H1 (cell line): Measurements from ENCODE around the gene TCF4.

Source experiments
- CREB1 ChIP-seq: IDR thresholded peaks from 2 replicates; pipeline ENCODE4 v1.6.1; 2012; ENCODE audit warnings: inconsistent platforms
- CTBP2 ChIP-seq: IDR thresholded peaks from 2 replicates; pipeline ENCODE4 v1.7.0; 2011; ENCODE audit warnings: borderline replicate concordance, mild to moderate bottlenecking, moderate library complexity, mixed read lengths, low read length; ENCODE audit not compliant: insufficient read depth, insufficient read length
- EZH2 ChIP-seq: fragments of 200-600 bp; sonication (generic); IDR thresholded peaks from 2 replicates; pipeline ENCODE4 v1.7.1; 2012; ENCODE audit warnings: low read depth, mild to moderate bottlenecking, moderate library complexity, low read length, inconsistent platforms; ENCODE audit not compliant: severe bottlenecking
- NRF1 ChIP-seq: IDR thresholded peaks from 2 replicates; pipeline ENCODE4 v1.6.1; 2011; ENCODE audit warnings: mild to moderate bottlenecking, low read depth, low read length, improper control_type of control experiment
- POLR2A ChIP-seq, 2 experiments: IDR thresholded peaks; 1 replicate in 1 of 2; 2 replicates in 1 of 2; pipeline ENCODE4 v1.6.1; 2011; ENCODE audit warnings: low read depth in 2 of 2, low read length in 2 of 2, mild to moderate bottlenecking in 2 of 2; ENCODE audit errors: control extremely low read depth in 1 of 2
- POU5F1 ChIP-seq: IDR thresholded peaks from 2 replicates; pipeline ENCODE4 v1.6.1; 2011; ENCODE audit warnings: low read depth, mild to moderate bottlenecking, low read length, moderate library complexity
- SIN3A ChIP-seq, 2 experiments: IDR thresholded peaks in 1 of 2; conservative IDR thresholded peaks in 1 of 2; 2 replicates each; pipeline ENCODE4 v1.6.1; 2011 to 2012; ENCODE audit warnings: low read length in 2 of 2, improper control_type of control experiment in 1 of 2, low read depth in 1 of 2, mild to moderate bottlenecking in 1 of 2
- TAF7 ChIP-seq: optimal IDR thresholded peaks from 2 replicates; pipeline ENCODE3; 2011; ENCODE audit warnings: low read depth, mild to moderate bottlenecking, inconsistent platforms, low read length, moderate library complexity, borderline replicate concordance
- TF ChIP-seq, protein P1 (sequence below), 3 experiments: IDR thresholded peaks; 1 replicate in 2 of 3; 2 replicates in 1 of 3; pipeline versions ENCODE4 v1.5.1 to v1.6.1; 2011; ENCODE audit warnings: low read length in 3 of 3, mild to moderate bottlenecking in 3 of 3, inconsistent platforms in 2 of 3, low read depth in 1 of 3, moderate library complexity in 1 of 3; ENCODE audit not compliant: insufficient read depth in 1 of 3; ENCODE audit errors: control extremely low read depth in 1 of 3

DNA sequence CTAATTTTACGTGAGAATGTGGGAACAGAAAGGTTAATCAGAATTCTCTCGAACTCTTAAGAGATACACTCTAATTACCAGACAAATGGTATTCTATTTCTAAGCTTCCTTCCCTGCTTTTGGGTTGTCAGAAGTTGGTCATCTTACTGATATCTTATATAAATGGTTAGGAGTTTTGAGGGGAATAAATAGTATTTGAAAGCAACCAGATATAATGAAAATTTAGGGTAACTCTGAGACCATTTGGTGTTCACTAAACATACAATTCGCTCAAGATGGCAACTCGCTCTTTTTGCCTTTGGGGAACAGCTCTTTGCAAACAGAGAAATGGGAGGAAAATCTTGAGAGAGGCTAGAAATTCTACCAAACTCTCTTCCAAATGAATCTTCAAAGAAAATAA is 250.9 kb downstream of the TCF4 start:
- TF ChIP-seq EZH2, result no peak
- TF ChIP-seq CTBP2, result no peak
- TF ChIP-seq POLR2A (IDR thresholded peaks at IDR 0.05; ENCODE audit: control extremely low read depth in 1 of 2, low read depth in 2 of 2, low read length in 2 of 2), result no peak
- no peak for TF ChIP-seq SIN3A (conservative IDR thresholded peaks at IDR 0.05 in 1 of 2, IDR thresholded peaks at IDR 0.05 in 1 of 2; ENCODE audit: low read depth in 1 of 2, low read length in 2 of 2)
- no peak for TF ChIP-seq POU5F1
- TF ChIP-seq, protein P1, sequence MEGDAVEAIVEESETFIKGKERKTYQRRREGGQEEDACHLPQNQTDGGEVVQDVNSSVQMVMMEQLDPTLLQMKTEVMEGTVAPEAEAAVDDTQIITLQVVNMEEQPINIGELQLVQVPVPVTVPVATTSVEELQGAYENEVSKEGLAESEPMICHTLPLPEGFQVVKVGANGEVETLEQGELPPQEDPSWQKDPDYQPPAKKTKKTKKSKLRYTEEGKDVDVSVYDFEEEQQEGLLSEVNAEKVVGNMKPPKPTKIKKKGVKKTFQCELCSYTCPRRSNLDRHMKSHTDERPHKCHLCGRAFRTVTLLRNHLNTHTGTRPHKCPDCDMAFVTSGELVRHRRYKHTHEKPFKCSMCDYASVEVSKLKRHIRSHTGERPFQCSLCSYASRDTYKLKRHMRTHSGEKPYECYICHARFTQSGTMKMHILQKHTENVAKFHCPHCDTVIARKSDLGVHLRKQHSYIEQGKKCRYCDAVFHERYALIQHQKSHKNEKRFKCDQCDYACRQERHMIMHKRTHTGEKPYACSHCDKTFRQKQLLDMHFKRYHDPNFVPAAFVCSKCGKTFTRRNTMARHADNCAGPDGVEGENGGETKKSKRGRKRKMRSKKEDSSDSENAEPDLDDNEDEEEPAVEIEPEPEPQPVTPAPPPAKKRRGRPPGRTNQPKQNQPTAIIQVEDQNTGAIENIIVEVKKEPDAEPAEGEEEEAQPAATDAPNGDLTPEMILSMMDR (IDR thresholded peaks at IDR 0.05; ENCODE audit: control extremely low read depth in 1 of 3, insufficient read depth in 1 of 3, low read depth in 1 of 3, low read length in 3 of 3), result no peak
- no peak for TF ChIP-seq TAF7
- TF ChIP-seq NRF1, result no peak
- TF ChIP-seq CREB1, result no peak
